ENCODE data around the gene MEGF11.

DNA sequence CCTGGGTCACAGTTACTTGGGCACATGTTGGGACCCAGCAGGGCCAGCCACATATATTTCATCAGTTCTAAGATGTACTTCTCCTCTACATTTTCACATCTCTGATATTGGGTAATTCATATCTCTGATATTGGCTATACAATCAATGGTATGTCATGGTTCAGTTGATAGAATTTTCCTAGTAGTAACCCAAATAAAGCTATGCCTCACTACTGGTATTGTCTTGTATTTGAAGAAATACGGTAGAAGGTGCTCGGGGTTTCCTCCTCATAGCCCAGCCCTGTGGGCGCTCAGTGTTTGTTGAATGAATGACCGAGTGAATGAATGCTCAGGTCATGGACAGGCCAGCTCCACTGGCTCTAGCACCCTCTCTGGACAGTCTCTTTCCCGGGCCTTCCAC, 290.2 kb downstream of the MEGF11 start:
- TF ChIP-seq, protein P1, sequence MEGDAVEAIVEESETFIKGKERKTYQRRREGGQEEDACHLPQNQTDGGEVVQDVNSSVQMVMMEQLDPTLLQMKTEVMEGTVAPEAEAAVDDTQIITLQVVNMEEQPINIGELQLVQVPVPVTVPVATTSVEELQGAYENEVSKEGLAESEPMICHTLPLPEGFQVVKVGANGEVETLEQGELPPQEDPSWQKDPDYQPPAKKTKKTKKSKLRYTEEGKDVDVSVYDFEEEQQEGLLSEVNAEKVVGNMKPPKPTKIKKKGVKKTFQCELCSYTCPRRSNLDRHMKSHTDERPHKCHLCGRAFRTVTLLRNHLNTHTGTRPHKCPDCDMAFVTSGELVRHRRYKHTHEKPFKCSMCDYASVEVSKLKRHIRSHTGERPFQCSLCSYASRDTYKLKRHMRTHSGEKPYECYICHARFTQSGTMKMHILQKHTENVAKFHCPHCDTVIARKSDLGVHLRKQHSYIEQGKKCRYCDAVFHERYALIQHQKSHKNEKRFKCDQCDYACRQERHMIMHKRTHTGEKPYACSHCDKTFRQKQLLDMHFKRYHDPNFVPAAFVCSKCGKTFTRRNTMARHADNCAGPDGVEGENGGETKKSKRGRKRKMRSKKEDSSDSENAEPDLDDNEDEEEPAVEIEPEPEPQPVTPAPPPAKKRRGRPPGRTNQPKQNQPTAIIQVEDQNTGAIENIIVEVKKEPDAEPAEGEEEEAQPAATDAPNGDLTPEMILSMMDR (IDR thresholded peaks at IDR 0.05; ENCODE audit: insufficient read depth, low read length, poor library complexity, severe bottlenecking), result no peak
- no peak for TF ChIP-seq EZH2phosphoT487 (conservative IDR thresholded peaks at IDR 0.05; ENCODE audit: low read length)
